Measurements from ENCODE around the gene RBM10.

RBM10 gene

GRCh38 chrX:47200385-47201150, 55.5 kb downstream of the RBM10 start:
- peak; percentile 6 for DNase-seq

- no peak for DNase-seq
Observed at GRCh38 chrX:47201345-47201944, 56.4 kb downstream of the RBM10 start.

GRCh38 chrX:47202316-47202715, 57.3 kb downstream of the RBM10 start:
- DNase-seq = no peak

- no peak for DNase-seq
Observed at GRCh38 chrX:47202877-47203276, 57.9 kb downstream of the RBM10 start.

- peak; percentile 37 for DNase-seq
Observed at GRCh38 chrX:47204970-47205369, 59.9 kb downstream of the RBM10 start.

- DNase-seq = no peak
Observed at GRCh38 chrX:47206316-47206715, 61.3 kb downstream of the RBM10 start.

- DNase-seq = no peak
Observed at GRCh38 chrX:47208108-47208507, 63.1 kb downstream of the RBM10 start.

- DNase-seq = no peak
Observed at GRCh38 chrX:47209508-47210238, 64.7 kb downstream of the RBM10 start.

GRCh38 chrX:47210661-47211425, 65.8 kb downstream of the RBM10 start:
- DNase-seq = no peak

- no peak for DNase-seq
Observed at GRCh38 chrX:47212381-47213293, 67.6 kb downstream of the RBM10 start.

- no peak for DNase-seq
Observed at GRCh38 chrX:47214435-47215077, 69.5 kb downstream of the RBM10 start.

GRCh38 chrX:47215291-47215900, 70.4 kb downstream of the RBM10 start:
- DNase-seq = peak; percentile 28

GRCh38 chrX:47216393-47216925, 71.4 kb downstream of the RBM10 start:
- peak; percentile 80 for DNase-seq

- peak; percentile 85 for DNase-seq
Observed at GRCh38 chrX:47217121-47217851, 72.3 kb downstream of the RBM10 start.

- DNase-seq = peak; percentile 100
Observed at GRCh38 chrX:47217852-47218279, 72.8 kb downstream of the RBM10 start.

GRCh38 chrX:47218280-47218919, 73.4 kb downstream of the RBM10 start, which contains the start of gene CDK16:
CDK16 (plus strand) TSS chrX:47218681; CDS start chrX:47223558, 4,877 bp downstream.
- peak; percentile 83 for DNase-seq

GRCh38 chrX:47218920-47219815, 74.1 kb downstream of the RBM10 start:
- peak; percentile 65 for DNase-seq

- no peak for DNase-seq
Observed at GRCh38 chrX:47221756-47222155, 76.7 kb downstream of the RBM10 start.

All from NCI-H82 (cell line).